Limb (tissue), 2 donors: ENCODE results near the gene MMP12.
"Not testable (repeated sequence)": the region's sequence is repeated elsewhere in the genome, so short reads cannot be mapped to it uniquely, and the experiment has no call there.

Experiments used
- DNase-seq, 2 donors: peaks; one replicate each; pipeline ENCODE4 v3.0.0-alpha.2; 2016; ENCODE audit errors: extremely low spot score in 2 of 2

The MMP12 gene

DNA sequence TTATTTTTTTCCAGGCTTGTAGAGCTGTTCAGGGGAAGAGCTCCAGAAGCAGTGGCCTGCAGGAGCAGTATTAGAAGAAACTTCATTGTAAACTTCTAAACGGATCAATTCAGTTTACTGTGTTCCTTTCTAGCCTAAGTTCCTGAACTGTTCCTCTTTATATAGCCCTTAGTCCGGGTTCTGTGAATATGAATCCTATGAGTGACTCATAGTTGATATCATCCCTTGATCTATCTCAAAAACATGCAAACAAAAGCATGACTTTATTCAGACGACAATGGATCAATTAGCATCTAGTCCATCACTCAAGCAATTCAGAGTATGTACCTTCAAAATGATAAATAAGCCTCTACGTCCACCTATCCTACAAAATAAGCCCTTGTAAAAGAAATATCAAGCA, at the start of gene MMP12:
TSS of gene MMP12 (minus strand) at position 131 of the 400 bp plus-strand sequence. CDS start at position 86, 45 bp downstream.
- no peak for DNase-seq

DNA sequence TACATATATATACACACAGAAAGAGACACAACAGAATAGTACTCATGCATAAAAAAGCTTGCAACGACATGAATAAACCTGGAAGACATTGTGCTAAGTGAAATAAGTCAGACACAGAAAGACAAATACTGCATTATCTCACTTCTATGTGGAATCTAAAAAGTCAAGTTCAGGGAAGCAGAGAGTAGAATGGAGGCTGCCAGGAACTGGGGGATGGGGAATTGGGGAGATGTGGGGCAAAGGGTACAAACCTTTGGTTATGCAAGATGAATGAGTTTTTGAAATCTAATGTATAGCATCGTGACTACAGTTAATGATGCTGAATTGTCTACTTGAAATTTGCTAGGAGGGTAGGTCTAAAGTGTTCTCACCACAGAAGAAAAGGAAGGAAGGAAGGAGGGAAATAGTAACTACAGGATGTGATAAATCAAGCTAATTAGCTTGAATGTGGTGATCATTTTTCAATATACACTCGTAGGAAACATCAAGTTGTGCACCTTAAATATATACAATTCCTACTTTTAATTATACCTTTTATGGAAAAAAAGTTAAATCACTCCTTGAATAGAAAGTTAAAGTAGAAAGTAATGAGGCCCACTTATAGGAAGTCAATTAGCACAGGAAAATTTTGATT, 46.9 kb upstream of the MMP12 start:
- DNase-seq, result no peak

DNA sequence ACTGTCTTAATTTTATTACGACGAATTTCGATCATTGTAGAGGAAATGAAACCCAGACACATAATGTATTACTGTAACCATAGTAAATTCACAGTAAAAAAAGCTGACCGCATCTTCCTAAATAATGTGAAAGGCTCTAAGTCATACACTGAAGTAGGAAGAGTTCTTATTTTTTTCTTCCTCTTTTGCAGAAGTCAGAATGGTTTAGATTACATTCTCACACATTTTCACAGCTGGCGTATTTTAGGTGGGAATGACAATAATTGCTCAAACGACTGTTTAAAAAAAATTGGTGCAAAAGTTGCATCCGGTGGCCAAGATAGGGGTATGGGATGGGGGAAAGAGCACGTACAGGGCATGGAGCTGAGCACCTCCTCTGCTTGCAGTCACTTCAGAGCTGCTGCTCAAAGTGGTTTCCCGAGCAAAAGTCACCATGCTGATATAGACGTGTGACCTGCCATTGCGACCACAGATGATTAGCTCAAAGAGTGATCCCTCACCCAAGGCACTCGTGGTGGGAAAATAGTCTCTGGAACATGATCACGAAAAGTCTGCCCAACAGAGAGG, 45.4 kb upstream of the MMP12 start:
- no peak for DNase-seq

DNA sequence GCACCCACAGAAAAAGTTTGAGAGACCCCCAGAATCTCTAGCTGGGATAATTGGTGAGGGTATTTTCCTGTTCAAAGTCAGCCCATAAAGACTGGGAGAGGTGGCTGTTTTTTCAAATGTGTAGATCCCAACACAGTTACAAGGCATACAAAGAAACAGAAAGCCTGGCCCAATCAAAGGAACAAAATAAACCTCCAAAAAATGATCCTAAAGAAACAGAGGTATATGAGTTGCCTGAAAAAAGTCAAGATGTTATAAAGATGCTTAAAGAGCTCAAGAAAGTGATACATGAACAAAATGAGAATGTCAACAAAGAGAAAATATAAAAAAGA, 40.2 kb upstream of the MMP12 start:
- no peak for DNase-seq

DNA sequence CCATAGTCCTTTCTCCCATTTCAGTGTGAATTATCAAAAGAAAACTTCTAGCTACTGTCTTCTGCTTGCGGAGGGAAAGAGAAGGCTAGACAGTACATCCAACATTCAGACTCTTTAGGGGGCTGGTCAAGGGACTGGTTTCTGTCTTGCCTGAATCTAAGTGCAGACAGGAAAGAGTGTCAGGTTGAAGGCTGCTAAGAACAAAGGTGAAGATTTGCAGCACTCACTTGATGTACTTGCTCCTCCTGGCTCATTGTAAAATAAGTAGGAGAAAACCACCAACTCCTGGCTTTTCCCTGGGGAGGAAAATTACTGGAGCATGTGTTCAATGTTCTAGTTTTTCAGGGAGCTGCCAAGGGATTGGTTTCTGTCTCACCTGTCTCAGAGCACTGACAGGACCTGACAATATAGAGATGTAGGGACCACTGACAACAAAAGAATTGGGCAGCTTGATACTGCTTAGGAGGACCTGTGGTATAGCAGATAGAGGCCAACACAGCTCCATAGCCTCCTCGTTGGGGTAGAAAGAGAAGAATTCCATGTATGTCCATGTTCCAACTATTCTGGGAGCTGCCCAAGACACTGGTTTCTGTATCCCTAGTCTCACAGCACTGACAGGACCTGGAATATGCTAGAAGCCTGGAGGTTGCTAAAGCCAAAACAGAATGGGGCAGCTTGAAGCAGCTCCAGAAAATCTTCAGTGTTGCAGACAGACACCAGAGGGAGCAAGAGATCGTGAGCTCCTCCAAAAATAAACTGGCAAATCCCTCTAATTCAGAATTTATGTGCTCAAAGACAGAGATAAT, 39.7 kb upstream of the MMP12 start:
- peak; percentile 32 to 33 for DNase-seq

DNA sequence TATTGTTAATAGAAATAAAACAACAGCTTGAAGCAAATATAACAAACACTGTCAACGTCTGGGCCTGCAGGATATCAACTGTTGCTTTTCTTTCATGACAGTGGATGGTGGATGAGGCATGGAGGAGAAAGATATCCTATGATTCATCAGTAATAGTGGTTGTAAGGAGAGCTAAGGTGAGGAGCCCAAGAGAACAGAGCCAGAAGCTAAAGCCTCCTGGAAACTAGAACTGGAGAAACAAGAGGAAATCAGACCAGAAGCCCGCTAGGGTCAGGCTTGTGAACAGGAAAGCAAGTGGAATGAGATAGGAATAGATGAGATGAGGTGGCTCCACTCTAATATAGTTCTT, 37.7 kb upstream of the MMP12 start:
- DNase-seq, result no peak

DNA sequence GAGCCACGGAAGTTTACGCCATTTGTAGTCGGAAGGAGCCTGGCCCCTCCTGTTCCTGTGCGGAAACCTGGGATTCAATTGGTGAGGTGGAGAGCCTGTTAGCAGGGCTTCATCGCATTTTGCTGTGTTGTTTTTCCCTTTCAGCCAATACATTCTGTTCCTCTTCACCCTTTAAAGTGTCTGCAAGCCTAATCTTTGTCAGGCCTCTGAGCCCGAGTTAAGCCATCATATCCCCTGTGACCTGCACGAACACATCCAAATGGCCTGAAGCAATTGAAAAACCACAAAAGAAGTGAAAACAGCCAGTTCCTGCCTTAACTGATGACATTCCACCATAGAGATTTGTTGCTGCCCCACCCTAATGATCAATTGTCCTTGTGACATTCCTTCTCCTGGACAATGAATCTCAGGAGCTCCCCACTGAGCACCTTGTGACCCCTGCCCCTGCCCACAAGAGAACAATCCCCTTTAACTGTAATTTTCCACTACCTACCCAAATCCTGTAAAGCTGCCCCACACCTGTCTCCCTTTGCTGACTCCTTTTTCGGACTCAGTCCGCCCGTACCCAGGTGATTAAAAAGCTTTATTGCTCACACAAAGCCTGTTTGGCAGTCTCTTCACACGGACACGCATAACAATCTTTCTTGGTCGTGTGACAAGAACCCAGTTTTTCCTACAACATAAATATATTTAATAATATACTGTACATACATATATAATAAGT, 37.1 kb upstream of the MMP12 start:
- DNase-seq, result no peak

DNA sequence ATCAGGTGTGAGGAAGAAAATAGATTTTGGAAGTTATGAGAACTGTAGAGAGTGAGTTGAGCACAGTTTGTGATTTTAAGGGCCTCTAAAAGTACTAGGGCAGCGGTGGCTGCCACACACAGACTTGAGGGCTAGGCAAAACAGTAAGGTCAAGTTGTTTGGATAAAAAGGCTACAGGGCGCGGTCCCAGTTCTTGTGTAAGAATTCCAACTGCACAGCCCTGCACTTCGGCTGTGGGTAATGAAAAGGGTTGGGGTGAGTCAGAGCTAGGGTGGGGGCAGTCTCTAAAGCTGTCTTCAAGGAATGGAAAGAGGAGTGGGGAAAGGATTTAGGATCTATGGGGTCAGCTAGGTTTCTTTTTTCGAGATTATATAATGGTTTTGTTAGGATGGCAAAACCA, 31.1 kb upstream of the MMP12 start:
- DNase-seq, result not testable (repeated sequence)

DNA sequence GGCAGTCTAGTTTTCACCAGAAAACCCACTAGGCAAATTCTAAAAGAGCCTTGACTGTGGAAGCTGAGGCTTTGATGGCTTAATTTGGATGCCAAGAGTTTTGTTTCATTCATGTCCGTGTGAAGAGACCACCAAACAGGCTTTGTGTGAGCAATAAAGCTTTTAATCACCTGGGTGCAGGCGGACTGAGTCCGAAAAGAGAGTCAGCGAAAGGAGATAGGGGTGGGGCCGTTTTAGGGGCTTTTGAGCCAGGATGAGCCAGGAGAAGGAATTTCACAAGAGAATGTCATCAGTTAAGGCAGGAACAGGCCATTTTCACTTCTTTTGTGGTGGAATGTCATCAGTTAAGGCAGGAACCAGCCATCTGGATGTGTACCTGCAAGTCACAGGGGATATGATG, 29.1 kb upstream of the MMP12 start:
- DNase-seq, result not testable (repeated sequence)

DNA sequence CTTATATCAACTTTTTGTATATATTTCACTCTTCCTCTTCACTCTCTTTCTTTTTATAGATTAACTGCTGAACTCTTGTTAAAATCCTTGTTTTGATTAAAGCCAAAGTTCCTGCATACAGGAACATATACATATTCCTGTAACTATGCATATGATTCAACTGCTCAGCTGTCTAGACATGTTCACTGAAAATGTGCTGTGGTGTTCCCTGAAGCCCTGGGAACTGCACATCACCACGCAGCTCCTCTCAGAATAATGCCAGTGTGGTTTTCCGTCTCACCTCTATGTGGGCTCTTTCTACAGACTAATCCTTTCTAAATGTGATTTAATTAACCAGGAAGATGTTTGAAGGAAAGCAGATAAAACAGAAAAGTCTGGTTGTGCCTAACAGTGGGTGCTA, 25.6 kb upstream of the MMP12 start:
- DNase-seq, result no peak

DNA sequence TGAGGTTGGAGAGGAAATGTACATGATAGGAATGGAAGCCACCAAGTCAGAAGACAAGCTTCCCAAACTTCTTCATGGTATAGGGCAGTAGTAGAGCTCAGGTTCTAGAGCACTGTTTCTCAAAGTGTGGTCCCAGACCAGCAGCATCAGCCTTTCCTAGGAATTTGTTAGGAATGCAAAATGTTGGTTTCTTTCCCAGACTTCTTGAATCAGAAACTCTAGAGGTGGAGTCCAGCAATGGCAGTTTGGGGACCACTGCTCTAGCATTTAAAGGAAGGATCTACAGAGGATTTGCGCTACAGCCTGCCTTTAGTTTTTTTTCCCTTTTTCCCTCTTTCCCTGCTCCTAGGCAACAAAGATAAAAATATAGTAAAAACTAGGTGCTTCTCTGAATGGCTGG, 17.0 kb upstream of the MMP12 start:
- DNase-seq, result no peak

DNA sequence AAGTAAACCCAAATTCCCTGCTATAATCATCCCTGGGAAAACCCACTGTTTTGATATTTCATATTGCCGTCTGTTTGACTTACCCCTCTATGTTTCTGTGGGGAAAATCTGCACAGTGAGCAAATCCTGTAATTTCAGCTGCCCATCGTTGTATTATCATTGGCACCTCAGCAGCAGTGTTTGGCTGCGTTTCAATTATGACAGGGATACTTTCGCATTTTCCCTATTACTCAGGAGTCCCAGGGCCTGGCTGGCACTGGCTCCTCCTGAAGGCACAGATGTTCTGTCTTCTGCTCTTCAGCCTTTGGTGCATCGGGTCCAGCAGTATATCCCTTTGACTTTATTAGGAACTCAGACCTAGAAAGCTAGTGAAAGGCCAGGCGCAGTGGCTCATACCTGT, 12.2 kb upstream of the MMP12 start:
- peak in 1 of 2 donors; percentile 39 for DNase-seq

DNA sequence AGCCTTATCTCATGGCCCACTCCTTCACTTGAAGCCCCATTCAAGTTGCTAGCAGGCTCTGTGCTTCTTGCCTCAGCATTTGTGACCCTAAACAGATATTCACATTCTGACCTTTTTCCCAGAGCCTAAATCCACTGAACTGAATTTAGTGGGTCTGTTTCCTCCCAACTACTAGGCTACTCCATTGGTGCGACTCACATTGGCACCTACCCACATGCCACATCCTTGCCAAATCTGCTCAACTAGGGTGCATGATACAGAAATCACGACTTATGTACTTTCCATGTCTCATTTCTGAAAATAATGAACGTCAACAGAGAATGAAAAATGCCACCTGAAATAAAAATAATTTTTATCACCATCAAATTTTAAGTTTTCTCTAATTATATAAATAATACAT, 8.4 kb upstream of the MMP12 start:
- no peak for DNase-seq

DNA sequence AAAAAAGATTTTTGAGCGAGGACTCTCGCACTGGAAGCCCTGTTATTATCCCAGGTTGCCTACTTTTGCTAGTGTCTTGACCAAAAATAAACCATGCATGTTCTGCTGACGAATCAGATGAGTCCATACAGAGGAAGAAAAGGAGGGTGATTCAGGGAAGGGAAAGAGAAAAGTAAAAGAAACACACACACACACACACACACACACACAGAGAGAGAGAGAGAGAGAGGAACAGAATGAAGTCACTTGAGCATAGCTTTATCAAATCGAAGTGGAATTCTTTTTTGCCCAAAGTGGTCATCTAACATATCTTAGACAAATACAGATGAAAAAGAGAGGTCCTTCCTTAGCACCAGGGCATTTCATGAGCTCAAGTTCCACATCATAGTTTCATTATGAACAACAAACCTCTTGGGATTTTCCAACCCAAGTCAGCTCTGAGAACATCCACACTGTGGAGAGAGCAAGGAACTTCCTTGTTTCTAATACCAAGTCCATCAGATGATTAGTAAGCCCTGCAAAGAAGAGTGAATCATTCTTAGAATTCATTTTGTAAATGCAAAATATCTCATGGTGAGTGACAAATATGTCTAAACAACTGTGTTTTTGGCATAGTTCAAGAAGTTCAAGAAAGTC, 7.7 kb upstream of the MMP12 start:
- no peak for DNase-seq

DNA sequence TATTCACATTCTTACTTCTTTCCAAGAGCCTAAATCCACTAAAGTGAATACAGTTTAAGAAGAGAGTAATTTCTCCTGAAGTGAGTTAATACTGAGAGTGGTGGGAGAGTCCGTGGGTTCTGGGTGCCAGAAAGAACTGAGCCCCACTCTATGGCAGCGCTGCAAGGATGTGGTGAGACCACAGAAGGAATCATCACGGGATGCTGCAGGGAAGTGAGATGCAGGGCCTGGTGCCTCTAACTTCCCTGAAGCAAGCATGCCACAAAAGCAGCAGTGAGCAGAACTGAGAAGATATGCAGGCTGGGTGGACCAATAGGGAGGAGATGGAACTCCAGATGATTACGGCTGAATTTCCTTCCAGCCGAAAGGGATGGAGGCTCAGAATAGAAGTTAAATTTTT, 5.0 kb upstream of the MMP12 start:
- no peak for DNase-seq

DNA sequence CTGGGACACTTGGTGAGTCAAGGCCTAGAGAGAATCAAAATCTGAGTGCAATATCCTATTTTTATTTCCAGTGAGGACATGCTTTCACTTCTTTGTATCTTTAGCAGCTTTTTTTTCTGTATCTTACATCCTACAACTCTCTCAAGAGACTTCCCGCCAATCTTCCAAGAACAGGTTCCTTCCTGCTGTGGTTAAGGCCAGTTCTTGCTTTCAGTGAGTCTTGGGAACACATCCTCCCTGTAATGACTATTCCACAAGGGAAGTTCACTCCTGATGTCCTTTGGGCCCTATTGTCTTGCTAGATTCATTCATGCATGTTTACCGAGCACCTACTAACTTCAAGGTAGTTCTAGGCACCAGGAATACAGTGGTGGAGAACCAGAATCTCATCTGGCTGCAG, 3.8 kb upstream of the MMP12 start:
- DNase-seq, result no peak

DNA sequence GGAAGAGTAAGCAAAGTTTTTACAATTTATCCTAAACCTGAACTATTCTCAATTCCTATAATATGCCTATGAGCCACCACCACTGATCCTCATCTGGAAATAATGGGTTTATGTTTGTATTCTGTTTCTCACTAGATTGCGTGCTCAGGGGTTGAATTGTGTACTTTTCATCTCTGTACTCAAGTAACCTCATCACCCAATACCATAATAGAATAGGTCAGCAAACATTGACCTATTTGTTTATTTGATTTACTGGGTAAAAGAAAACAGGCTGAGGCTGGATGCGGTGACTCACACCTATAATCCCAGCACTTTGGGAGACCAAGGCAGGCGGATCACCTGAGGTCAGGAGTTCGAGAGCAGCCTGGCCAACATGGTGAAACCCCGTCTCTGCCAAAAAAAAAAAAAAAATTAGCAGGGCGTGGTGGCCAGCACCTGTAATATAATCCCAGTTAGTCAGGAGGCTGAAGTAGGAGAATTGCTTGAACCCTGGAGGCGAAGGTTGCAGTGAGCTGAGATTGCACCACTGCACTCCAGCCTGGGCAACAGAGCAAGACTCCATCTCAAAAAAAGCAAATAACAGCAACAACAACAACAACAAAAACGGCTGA, 5.3 kb downstream of the MMP12 start:
- DNase-seq, result not testable (repeated sequence)

DNA sequence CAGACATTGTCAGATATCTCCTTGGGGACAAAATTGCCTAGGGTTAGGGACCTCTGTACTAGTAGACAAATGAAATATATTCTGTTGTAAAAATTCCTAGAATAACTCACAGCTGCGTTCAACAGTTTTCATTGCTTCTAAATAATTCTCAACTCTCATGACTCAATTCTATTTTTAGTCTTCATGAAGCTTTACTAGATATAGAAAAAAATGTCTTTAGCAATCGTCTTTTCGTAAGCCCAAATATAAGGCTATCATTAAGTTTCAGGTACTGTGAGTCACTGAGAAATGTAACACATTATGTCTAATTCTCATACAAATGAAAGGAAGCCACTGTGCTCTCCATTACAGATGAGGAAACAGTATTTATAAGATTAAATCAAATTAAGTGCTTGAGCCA, 6.4 kb downstream of the MMP12 start:
- no peak for DNase-seq

DNA sequence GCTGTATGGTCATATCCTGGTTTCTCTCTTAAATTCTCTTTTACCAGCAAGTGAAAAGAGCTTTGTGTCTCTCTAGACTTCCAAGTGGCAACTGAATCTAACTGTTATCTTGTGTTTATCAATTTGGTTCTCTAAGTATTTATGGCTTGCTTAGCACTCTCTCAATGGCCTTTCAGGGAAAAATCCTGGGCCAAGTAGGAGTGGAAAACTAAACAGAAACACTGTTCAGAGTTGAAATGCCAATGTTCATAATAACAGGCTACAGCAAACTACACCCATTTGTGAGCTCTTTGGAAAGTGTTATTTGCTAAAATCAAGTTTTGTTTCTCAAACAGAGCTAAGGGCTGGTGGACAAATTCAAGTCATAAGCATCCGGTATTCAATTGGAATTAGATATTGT, 10.1 kb downstream of the MMP12 start:
- no peak for DNase-seq

DNA sequence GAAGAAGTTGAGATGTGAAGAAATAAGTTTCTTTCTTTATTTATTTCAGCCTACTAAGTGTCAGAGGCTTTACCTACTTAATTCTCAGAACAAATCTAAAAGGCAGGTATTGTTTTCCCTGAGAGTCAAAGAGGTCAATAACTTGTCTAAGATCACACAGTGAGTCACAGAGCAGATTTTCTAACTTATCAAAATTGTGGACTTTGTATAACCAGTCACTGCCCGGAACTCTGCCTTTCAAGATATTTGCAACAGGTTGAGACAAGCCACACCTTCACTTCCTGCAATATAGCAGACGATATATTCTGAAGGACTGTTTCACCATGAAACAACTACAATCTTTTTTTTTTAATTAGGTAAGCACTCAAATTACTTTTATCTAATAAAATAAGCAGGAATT, 20.8 kb downstream of the MMP12 start:
- no peak for DNase-seq

DNA sequence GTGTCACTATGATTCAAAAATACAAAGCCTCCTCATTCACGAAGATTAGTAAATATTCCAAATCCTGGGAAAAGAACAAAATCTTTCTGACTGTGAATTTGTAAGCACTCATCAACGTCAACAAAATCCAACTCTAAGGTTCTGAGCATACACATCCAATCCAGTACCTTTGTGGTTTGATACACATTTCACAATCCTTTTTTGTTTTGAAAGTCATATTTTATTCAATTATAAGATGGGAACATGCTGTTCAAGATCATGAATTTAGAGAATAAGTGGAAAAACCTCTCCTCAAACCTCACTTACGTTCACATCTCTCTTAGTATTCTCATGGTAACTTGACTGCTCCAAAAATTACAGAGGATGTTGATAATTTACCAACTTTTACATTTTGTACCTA, 21.7 kb downstream of the MMP12 start:
- no peak for DNase-seq
